ENCODE data around the gene BRICD5.

- TF ChIP-seq, protein P1, sequence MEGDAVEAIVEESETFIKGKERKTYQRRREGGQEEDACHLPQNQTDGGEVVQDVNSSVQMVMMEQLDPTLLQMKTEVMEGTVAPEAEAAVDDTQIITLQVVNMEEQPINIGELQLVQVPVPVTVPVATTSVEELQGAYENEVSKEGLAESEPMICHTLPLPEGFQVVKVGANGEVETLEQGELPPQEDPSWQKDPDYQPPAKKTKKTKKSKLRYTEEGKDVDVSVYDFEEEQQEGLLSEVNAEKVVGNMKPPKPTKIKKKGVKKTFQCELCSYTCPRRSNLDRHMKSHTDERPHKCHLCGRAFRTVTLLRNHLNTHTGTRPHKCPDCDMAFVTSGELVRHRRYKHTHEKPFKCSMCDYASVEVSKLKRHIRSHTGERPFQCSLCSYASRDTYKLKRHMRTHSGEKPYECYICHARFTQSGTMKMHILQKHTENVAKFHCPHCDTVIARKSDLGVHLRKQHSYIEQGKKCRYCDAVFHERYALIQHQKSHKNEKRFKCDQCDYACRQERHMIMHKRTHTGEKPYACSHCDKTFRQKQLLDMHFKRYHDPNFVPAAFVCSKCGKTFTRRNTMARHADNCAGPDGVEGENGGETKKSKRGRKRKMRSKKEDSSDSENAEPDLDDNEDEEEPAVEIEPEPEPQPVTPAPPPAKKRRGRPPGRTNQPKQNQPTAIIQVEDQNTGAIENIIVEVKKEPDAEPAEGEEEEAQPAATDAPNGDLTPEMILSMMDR (conservative IDR thresholded peaks at IDR 0.05; ENCODE audit: low read depth, low read length): no peak
- TF ChIP-seq RFX5 (IDR thresholded peaks at IDR 0.05; ENCODE audit: low read depth, low read length) (no peak), MAZ (IDR thresholded peaks at IDR 0.05; ENCODE audit: borderline replicate concordance, low read depth, low read length) (no peak), POLR2A (IDR thresholded peaks at IDR 0.05; ENCODE audit: low read depth, low read length) (no peak), MAFK (IDR thresholded peaks at IDR 0.05; ENCODE audit: low read depth, low read length) (no peak), ELK1 (IDR thresholded peaks at IDR 0.05; ENCODE audit: borderline replicate concordance, low read depth, low read length) (no peak), SMC3 (IDR thresholded peaks at IDR 0.05; ENCODE audit: low read depth, low read length) (no peak), RCOR1 (IDR thresholded peaks at IDR 0.05; ENCODE audit: insufficient replicate concordance, low read length) (no peak), CHD1 (IDR thresholded peaks at IDR 0.05; ENCODE audit: low read depth, low read length) (no peak), NFE2L2 (IDR thresholded peaks at IDR 0.05; ENCODE audit: low read depth, low read length) (no peak), CEBPB (IDR thresholded peaks at IDR 0.05; ENCODE audit: low read depth, low read length) (no peak)
Observed at GRCh38 chr16:2171601-2172178, 39.0 kb downstream of the BRICD5 start.

Data from IMR-90 (cell line).